HG03442 (cell line): ENCODE results near the gene SLC17A3.

Source experiments
- ATAC-seq: cut with Tn5 transposase; IDR thresholded peaks from one replicate; pipeline ENCODE4 v1.9.1; 2021; ENCODE audit warnings: mild to moderate bottlenecking, moderate library complexity; ENCODE audit not compliant: unreplicated experiment

Gene SLC17A3

GRCh38 chr6:25892877-25893276 is 18.8 kb upstream of the SLC17A3 start:
- no peak for ATAC-seq

GRCh38 chr6:25889877-25890853 is 16.1 kb upstream of the SLC17A3 start:
- ATAC-seq, result no peak

- no peak for ATAC-seq
Measured at GRCh38 chr6:25888626-25889025, 14.6 kb upstream of the SLC17A3 start.

- ATAC-seq, result no peak
Measured at GRCh38 chr6:25886066-25886465, 12.0 kb upstream of the SLC17A3 start.

GRCh38 chr6:25883991-25884390 is 9.9 kb upstream of the SLC17A3 start:
- no peak for ATAC-seq

GRCh38 chr6:25883536-25883935 is 9.5 kb upstream of the SLC17A3 start:
- ATAC-seq, result no peak

- no peak for ATAC-seq
Measured at GRCh38 chr6:25882051-25882496, 8.0 kb upstream of the SLC17A3 start.

- ATAC-seq, result no peak
Measured at GRCh38 chr6:25880601-25881000, 6.6 kb upstream of the SLC17A3 start.

- ATAC-seq, result no peak
Measured at GRCh38 chr6:25878721-25879322, 4.8 kb upstream of the SLC17A3 start.

GRCh38 chr6:25875926-25876602 is 2.0 kb upstream of the SLC17A3 start:
- no peak for ATAC-seq

- no peak for ATAC-seq
Measured at GRCh38 chr6:25875563-25875905, 1.5 kb upstream of the SLC17A3 start.

GRCh38 chr6:25874822-25875562 is 949 bp upstream of the SLC17A3 start:
- no peak for ATAC-seq

- ATAC-seq, result no peak
Measured at GRCh38 chr6:25872814-25873213, 1.2 kb downstream of the SLC17A3 start.

- ATAC-seq, result no peak
Measured at GRCh38 chr6:25869840-25870239, 4.2 kb downstream of the SLC17A3 start.

GRCh38 chr6:25868436-25869183 is 5.4 kb downstream of the SLC17A3 start:
- no peak for ATAC-seq

- no peak for ATAC-seq
Measured at GRCh38 chr6:25866011-25866410, 8.0 kb downstream of the SLC17A3 start.

- no peak for ATAC-seq
Measured at GRCh38 chr6:25863360-25863759, 10.7 kb downstream of the SLC17A3 start.

GRCh38 chr6:25862199-25862598 is 11.8 kb downstream of the SLC17A3 start:
- ATAC-seq, result no peak

- no peak for ATAC-seq
Measured at GRCh38 chr6:25852756-25853155, 21.3 kb downstream of the SLC17A3 start.

GRCh38 chr6:25851961-25852360 is 22.1 kb downstream of the SLC17A3 start:
- no peak for ATAC-seq
